Hematopoietic multipotent progenitor cell treated with erythropoietin and hydrocortisone succinate and interleukin-3 and kit ligand, for 8 days (in vitro differentiated cells): ENCODE measurements around the gene BTN3A1.
"Not testable (repeated sequence)": the region's sequence is repeated elsewhere in the genome, so short reads cannot be mapped to it uniquely, and the experiment has no call there.

Source experiments
- DNase-seq: peaks from one replicate; pipeline ENCODE4 v3.0.0-alpha.2; 2015

The BTN3A1 gene

GRCh38 chr6:26416288-26416687, 14.2 kb downstream of the BTN3A1 start:
- no peak for DNase-seq

GRCh38 chr6:26418077-26418476, 16.0 kb downstream of the BTN3A1 start:
- not testable (repeated sequence) for DNase-seq

GRCh38 chr6:26418795-26419194, 16.7 kb downstream of the BTN3A1 start:
- not testable (repeated sequence) for DNase-seq

- peak; percentile 53 for DNase-seq
Measured at GRCh38 chr6:26420688-26421171, 18.7 kb downstream of the BTN3A1 start.

GRCh38 chr6:26421259-26422144, 19.4 kb downstream of the BTN3A1 start:
- DNase-seq, result peak; percentile 81

GRCh38 chr6:26422329-26422728, 20.3 kb downstream of the BTN3A1 start:
- DNase-seq, result no peak

- no peak for DNase-seq
Measured at GRCh38 chr6:26426691-26427450, 24.8 kb downstream of the BTN3A1 start.

- no peak for DNase-seq
Measured at GRCh38 chr6:26427451-26427809, 25.4 kb downstream of the BTN3A1 start.

GRCh38 chr6:26428206-26428605, 26.1 kb downstream of the BTN3A1 start:
- DNase-seq, result no peak

GRCh38 chr6:26430787-26431186, 28.7 kb downstream of the BTN3A1 start:
- no peak for DNase-seq

- DNase-seq, result no peak
Measured at GRCh38 chr6:26431258-26432172, 29.4 kb downstream of the BTN3A1 start.

GRCh38 chr6:26432627-26433201, 30.6 kb downstream of the BTN3A1 start:
- DNase-seq, result no peak

GRCh38 chr6:26433680-26434079, 31.6 kb downstream of the BTN3A1 start:
- not testable (repeated sequence) for DNase-seq

- no peak for DNase-seq
Measured at GRCh38 chr6:26436018-26436417, 33.9 kb downstream of the BTN3A1 start.

GRCh38 chr6:26437550-26437949, 35.5 kb downstream of the BTN3A1 start:
- no peak for DNase-seq

GRCh38 chr6:26438000-26438399, 35.9 kb downstream of the BTN3A1 start:
- no peak for DNase-seq

- DNase-seq, result peak; percentile 13
Measured at GRCh38 chr6:26439151-26440125, 37.4 kb downstream of the BTN3A1 start.

GRCh38 chr6:26440977-26441358, 38.9 kb downstream of the BTN3A1 start:
- DNase-seq, result no peak

GRCh38 chr6:26441977-26442376, 39.9 kb downstream of the BTN3A1 start:
- DNase-seq, result no peak

- no peak for DNase-seq
Measured at GRCh38 chr6:26445934-26446667, 44.0 kb downstream of the BTN3A1 start.
